HL-60 (cell line): ENCODE results near the gene PPP6R2.

Experiments
- DNase-seq, 2 experiments: peaks; one replicate each; pipeline ENCODE4 v3.0.0-alpha.2; 2010 to 2020; ENCODE audit warnings: low read depth in 1 of 2, low spot score in 1 of 2
- H3K27ac ChIP-seq: fragments of 250-450 bp; sonication (Bioruptor Pico); replicated peaks from 2 replicates; pipeline ENCODE4 v1.5.1; 2020; ENCODE audit warnings: mild to moderate bottlenecking, moderate library complexity
- H3K27me3 ChIP-seq: fragments of 250-450 bp; sonication (Bioruptor Pico); 2 replicates; pipeline ENCODE4 v1.5.1; 2021; ENCODE audit warnings: mild to moderate bottlenecking, moderate library complexity; ENCODE audit not compliant: insufficient read depth, poor library complexity, severe bottlenecking
- H3K4me3 ChIP-seq: replicated peaks from 2 replicates; pipeline ENCODE4 v1.5.1; 2011; ENCODE audit warnings: mild to moderate bottlenecking, control low read depth, low read length; ENCODE audit not compliant: insufficient read depth
- CTCF ChIP-seq: IDR thresholded peaks from one replicate; pipeline ENCODE4 v1.5.1; 2011; ENCODE audit warnings: low read length, control low read depth, inconsistent platforms; ENCODE audit not compliant: insufficient read depth
- GABPA ChIP-seq: IDR thresholded peaks from 2 replicates; pipeline ENCODE4 v1.6.1; 2012; ENCODE audit warnings: low read depth
- POLR2AphosphoS5 ChIP-seq: IDR thresholded peaks from 2 replicates; pipeline ENCODE4 v1.6.1; 2012; ENCODE audit warnings: low read depth
- REST ChIP-seq: IDR thresholded peaks from 2 replicates; pipeline ENCODE4 v1.6.1; 2012; ENCODE audit warnings: low read depth; ENCODE audit not compliant: insufficient replicate concordance
- SPI1 ChIP-seq: IDR thresholded peaks from 2 replicates; pipeline ENCODE4 v1.6.1; 2012; ENCODE audit warnings: low read depth, mild to moderate bottlenecking, borderline replicate concordance

The PPP6R2 gene

GRCh38 chr22:50356186-50356585, 13.1 kb downstream of the PPP6R2 start:
- TF ChIP-seq POLR2AphosphoS5: no peak
- TF ChIP-seq SPI1: no peak
- TF ChIP-seq REST: no peak
- no peak for TF ChIP-seq GABPA
- no peak for TF ChIP-seq CTCF
- Histone ChIP-seq H3K27ac (no peak overlapping the region), H3K4me3 (no peak overlapping the region), H3K27me3 (no peaks in the 10 kb centered on the region)
- DNase-seq: no peak

- Histone ChIP-seq H3K27ac (no peak overlapping the region), H3K27me3 (no peaks in the 10 kb centered on the region), H3K4me3 (no peak overlapping the region)
- TF ChIP-seq REST (no peak), GABPA (no peak), CTCF (no peak), SPI1 (no peak), POLR2AphosphoS5 (no peak)
- no peak for DNase-seq
Measured at GRCh38 chr22:50357222-50357621, 14.1 kb downstream of the PPP6R2 start.

- Histone ChIP-seq H3K27ac (no peak overlapping the region), H3K27me3 (no peaks in the 10 kb centered on the region), H3K4me3 (no peak overlapping the region)
- no peak for DNase-seq
- TF ChIP-seq SPI1: no peak
- TF ChIP-seq GABPA: no peak
- TF ChIP-seq REST: no peak
- no peak for TF ChIP-seq CTCF
- TF ChIP-seq POLR2AphosphoS5: no peak
Measured at GRCh38 chr22:50357756-50358155, 14.6 kb downstream of the PPP6R2 start.
